Gastroesophageal sphincter (tissue), 3 donors: ENCODE results near the gene ING2.

Experiments
- CTCF ChIP-seq, 4 experiments: fragments of 200-600 bp in 2 of 4; fragments of 450-650 bp in 2 of 4; sonication (generic) in 1 of 4; IDR thresholded peaks; one replicate each; pipeline ENCODE4 v1.5.1; 2017 to 2019; ENCODE audit warnings: antibody characterized with exemption in 4 of 4, mild to moderate bottlenecking in 2 of 4, moderate library complexity in 2 of 4
- POLR2A ChIP-seq, 2 donors: fragments of 450-650 bp; IDR thresholded peaks; one replicate each; pipeline ENCODE4 v1.6.1; 2017; ENCODE audit warnings: antibody characterized with exemption in 2 of 2, mild to moderate bottlenecking in 2 of 2, moderate library complexity in 1 of 2

- no peak for TF ChIP-seq CTCF (IDR thresholded peaks at IDR 0.05)
- TF ChIP-seq POLR2A (IDR thresholded peaks at IDR 0.05), result no peak
Measured at GRCh38 chr4:183561905-183562304, 57.0 kb downstream of the ING2 start.
